ENCODE results near the gene CAD.

DNA sequence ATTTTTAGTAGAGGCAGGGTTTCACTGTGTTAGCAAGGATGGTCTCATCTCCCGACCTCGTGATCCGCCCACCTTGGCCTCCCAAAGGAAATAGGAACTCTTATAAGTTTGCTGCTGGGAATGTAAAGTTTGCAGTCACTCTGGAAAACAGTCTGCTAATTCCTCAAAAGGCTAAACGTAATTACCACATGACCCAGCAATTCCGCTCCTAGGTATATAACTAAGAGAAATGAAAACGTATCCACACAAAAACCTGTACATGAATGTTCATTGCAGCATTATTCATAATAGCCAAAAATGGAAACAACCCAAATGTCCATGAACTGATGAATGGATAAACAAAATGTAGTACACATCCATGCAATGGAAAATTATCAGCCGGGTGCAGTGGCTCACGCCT, 27.2 kb upstream of the CAD start:
- TF ChIP-seq, protein P1, sequence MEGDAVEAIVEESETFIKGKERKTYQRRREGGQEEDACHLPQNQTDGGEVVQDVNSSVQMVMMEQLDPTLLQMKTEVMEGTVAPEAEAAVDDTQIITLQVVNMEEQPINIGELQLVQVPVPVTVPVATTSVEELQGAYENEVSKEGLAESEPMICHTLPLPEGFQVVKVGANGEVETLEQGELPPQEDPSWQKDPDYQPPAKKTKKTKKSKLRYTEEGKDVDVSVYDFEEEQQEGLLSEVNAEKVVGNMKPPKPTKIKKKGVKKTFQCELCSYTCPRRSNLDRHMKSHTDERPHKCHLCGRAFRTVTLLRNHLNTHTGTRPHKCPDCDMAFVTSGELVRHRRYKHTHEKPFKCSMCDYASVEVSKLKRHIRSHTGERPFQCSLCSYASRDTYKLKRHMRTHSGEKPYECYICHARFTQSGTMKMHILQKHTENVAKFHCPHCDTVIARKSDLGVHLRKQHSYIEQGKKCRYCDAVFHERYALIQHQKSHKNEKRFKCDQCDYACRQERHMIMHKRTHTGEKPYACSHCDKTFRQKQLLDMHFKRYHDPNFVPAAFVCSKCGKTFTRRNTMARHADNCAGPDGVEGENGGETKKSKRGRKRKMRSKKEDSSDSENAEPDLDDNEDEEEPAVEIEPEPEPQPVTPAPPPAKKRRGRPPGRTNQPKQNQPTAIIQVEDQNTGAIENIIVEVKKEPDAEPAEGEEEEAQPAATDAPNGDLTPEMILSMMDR (IDR thresholded peaks at IDR 0.05; ENCODE audit: low read depth, low read length) = no peak
- TF ChIP-seq, protein P2, sequence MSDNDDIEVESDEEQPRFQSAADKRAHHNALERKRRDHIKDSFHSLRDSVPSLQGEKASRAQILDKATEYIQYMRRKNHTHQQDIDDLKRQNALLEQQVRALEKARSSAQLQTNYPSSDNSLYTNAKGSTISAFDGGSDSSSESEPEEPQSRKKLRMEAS (IDR thresholded peaks at IDR 0.05; ENCODE audit: low read depth, low read length) = no peak

All from NB4 (cell line).